IMR-90 (cell line): ENCODE measurements around the gene DNM1. TPM values are rescaled to one million over a fixed set of nuclear protein-coding genes. Genes with fewer than 3 reads are reported as not detected.

Source experiments
- ATAC-seq: fragments of 200-7000 bp; cut with Tn5 transposase; 2 replicates; pipeline ENCODE4 v1.9.1; 2020; ENCODE audit warnings: low read depth, mild to moderate bottlenecking, moderate library complexity
- BruUV-seq: library from RNA; stranded (reverse); fragments of 400-500 nt; replicated peaks from 2 replicates; lab custom pipeline; 2021; lab: Mats Ljungman, UMichigan
- CTCF ChIA-PET: fragments of 300-600 bp; formaldehyde crosslinking; extraction: SDS; loops from one replicate; lab custom pipeline; 2021; ENCODE audit warnings: antibody characterized with exemption; lab: Yijun Ruan, JAX
- POLR2A ChIA-PET: fragments of 300-600 bp; sonication (Branson Sonifier 250); formaldehyde crosslinking; loops from one replicate; lab custom pipeline; 2022; ENCODE audit warnings: antibody characterized with exemption; ENCODE audit not compliant: unreplicated experiment; lab: Charles Lee
- DNase-seq: peaks from one replicate; pipeline ENCODE4 v3.0.0; 2013
- H2AFZ ChIP-seq: replicated peaks from 2 replicates; pipeline ENCODE3; 2013; ENCODE audit warnings: low read length, mild to moderate bottlenecking; ENCODE audit not compliant: poor library complexity
- H2AK5ac ChIP-seq: 2 replicates; pipeline ENCODE4 v1.6.1; 2013; ENCODE audit warnings: low read depth, low read length, inconsistent platforms
- H2AK9ac ChIP-seq: replicated peaks from 2 replicates; pipeline ENCODE3; 2013; ENCODE audit warnings: mild to moderate bottlenecking, low read depth, low read length, moderate library complexity; ENCODE audit not compliant: poor library complexity
- H2BK120ac ChIP-seq: 2 replicates; pipeline ENCODE4 v1.6.1; 2013; ENCODE audit warnings: low read depth, low read length, inconsistent platforms
- H2BK15ac ChIP-seq: 3 replicates; pipeline ENCODE4 v1.6.1; 2013; ENCODE audit warnings: low read depth, low read length, inconsistent platforms
- H2BK20ac ChIP-seq: 2 replicates; pipeline ENCODE4 v1.6.1; 2013; ENCODE audit warnings: low read depth, mild to moderate bottlenecking, inconsistent platforms, low read length, moderate library complexity
- H2BK5ac ChIP-seq: 2 replicates; pipeline ENCODE4 v1.6.1; 2013; ENCODE audit warnings: mild to moderate bottlenecking, low read depth, low read length, inconsistent platforms; ENCODE audit not compliant: poor library complexity, severe bottlenecking
- H3K14ac ChIP-seq: replicated peaks from 2 replicates; pipeline ENCODE4 v1.6.1; 2013; ENCODE audit warnings: low read depth, low read length, inconsistent platforms
- H3K18ac ChIP-seq: 2 replicates; pipeline ENCODE4 v1.6.1; 2013; ENCODE audit warnings: low read depth, low read length, control low read depth
- H3K23ac ChIP-seq: 2 replicates; pipeline ENCODE4 v1.6.1; 2013; ENCODE audit warnings: low read depth, low read length, inconsistent platforms
- H3K27ac ChIP-seq: 2 replicates; pipeline ENCODE4 v1.5.1; 2013; ENCODE audit warnings: mild to moderate bottlenecking, control low read depth, low read length; ENCODE audit not compliant: insufficient read depth
- H3K27me3 ChIP-seq: 2 replicates; pipeline ENCODE4 v1.6.1; 2013; ENCODE audit warnings: low read length; ENCODE audit not compliant: control insufficient read depth, insufficient read depth
- H3K36me3 ChIP-seq: 2 replicates; pipeline ENCODE4 v1.6.1; 2013; ENCODE audit warnings: low read length, mixed read lengths; ENCODE audit not compliant: control insufficient read depth, insufficient read depth
- H3K4ac ChIP-seq: 2 replicates; pipeline ENCODE4 v1.6.1; 2013; ENCODE audit warnings: low read depth, low read length, inconsistent platforms
- H3K4me1 ChIP-seq: 2 replicates; pipeline ENCODE4 v1.6.1; 2013; ENCODE audit warnings: low read length, mixed read lengths; ENCODE audit not compliant: control insufficient read depth, insufficient read depth
- H3K4me2 ChIP-seq: 2 replicates; pipeline ENCODE4 v1.6.1; 2013; ENCODE audit warnings: low read depth, mild to moderate bottlenecking, control low read depth, low read length, moderate library complexity
- H3K4me3 ChIP-seq: 2 replicates; pipeline ENCODE4 v1.5.1; 2013; ENCODE audit warnings: low read depth, mild to moderate bottlenecking, control low read depth, low read length, moderate library complexity; ENCODE audit not compliant: insufficient read depth
- H3K56ac ChIP-seq: 2 replicates; pipeline ENCODE4 v1.6.1; 2013; ENCODE audit warnings: low read length, inconsistent platforms; ENCODE audit not compliant: insufficient read depth; ENCODE audit errors: extremely low read depth
- H3K79me1 ChIP-seq, 2 experiments: 2 replicates each; pipeline ENCODE4 v1.6.1; 2013; ENCODE audit warnings: low read length in 2 of 2, inconsistent platforms in 1 of 2, low read depth in 1 of 2
- H3K9ac ChIP-seq: 2 replicates; pipeline ENCODE4 v1.6.1; 2013; ENCODE audit warnings: low read depth, low read length, control low read depth
- H3K9me1 ChIP-seq: 2 replicates; pipeline ENCODE4 v1.6.1; 2013; ENCODE audit warnings: low read length, inconsistent platforms; ENCODE audit not compliant: insufficient read depth
- H3K9me3 ChIP-seq: 2 replicates; pipeline ENCODE4 v1.6.1; 2013; ENCODE audit warnings: low read length; ENCODE audit not compliant: control insufficient read depth, insufficient read depth
- H4K20me1 ChIP-seq: 2 replicates; pipeline ENCODE4 v1.6.1; 2013; ENCODE audit warnings: low read length, inconsistent platforms; ENCODE audit not compliant: insufficient read depth
- H4K5ac ChIP-seq: 2 replicates; pipeline ENCODE4 v1.6.1; 2013; ENCODE audit warnings: mild to moderate bottlenecking, low read depth, low read length, control low read depth
- H4K8ac ChIP-seq, 2 experiments: 2 replicates each; pipeline ENCODE4 v1.6.1; 2013; ENCODE audit warnings: low read depth in 2 of 2, low read length in 2 of 2, control low read depth in 1 of 2, inconsistent platforms in 1 of 2
- H4K91ac ChIP-seq: 2 replicates; pipeline ENCODE4 v1.6.1; 2013; ENCODE audit warnings: low read depth, low read length, inconsistent platforms; ENCODE audit not compliant: insufficient read depth
- CEBPB ChIP-seq: IDR thresholded peaks from 2 replicates; pipeline ENCODE4 v1.6.1; 2012; ENCODE audit warnings: low read depth, low read length, improper control_type of control experiment
- ELK1 ChIP-seq: fragments of 150-350 bp; IDR thresholded peaks from 2 replicates; pipeline ENCODE4 v1.6.1; 2016; ENCODE audit warnings: low read depth, mild to moderate bottlenecking, low read length, moderate library complexity, borderline replicate concordance
- FOS ChIP-seq: fragments of 150-350 bp; IDR thresholded peaks from 2 replicates; pipeline ENCODE4 v1.6.1; 2016; ENCODE audit warnings: low read depth, low read length
- MAZ ChIP-seq: IDR thresholded peaks from 2 replicates; pipeline ENCODE4 v1.6.1; 2012; ENCODE audit warnings: low read depth, mild to moderate bottlenecking, low read length, improper control_type of control experiment, moderate library complexity, borderline replicate concordance
- RCOR1 ChIP-seq: IDR thresholded peaks from 2 replicates; pipeline ENCODE4 v1.6.1; 2012; ENCODE audit warnings: mild to moderate bottlenecking, low read length, improper control_type of control experiment; ENCODE audit not compliant: insufficient replicate concordance
- RFX5 ChIP-seq: IDR thresholded peaks from 2 replicates; pipeline ENCODE4 v1.8.0; 2012; ENCODE audit warnings: low read depth, mild to moderate bottlenecking, low read length, moderate library complexity
- WGBS, 2 experiments: methylation state at CpG; one replicate each; pipeline versions ENCODE4 v1.1.5 to v1.1.7; 2013; ENCODE audit warnings: missing lambda C conversion rate in 2 of 2; ENCODE audit not compliant: insufficient read length in 1 of 2; ENCODE audit errors: extremely low coverage in 2 of 2; 5-methylcytosine and 5-hydroxymethylcytosine counted together
- dilution Hi-C: fragments of 300-500 bp; cut with HindIII; formaldehyde crosslinking; loops from one replicate; pipeline ENCODE4 v1.14.3; 2018; ENCODE audit warnings: low sequenced_read_pairs; ENCODE audit not compliant: unreplicated experiment
- in situ Hi-C: fragments of 300-500 bp; cut with MboI; formaldehyde crosslinking; loops from 3 replicates; pipeline ENCODE4 v1.14.3; 2019; ENCODE audit warnings: low sequenced_read_pairs, inconsistent platforms, mixed read lengths
- intact Hi-C: fragments of 100-400 bp; cut with micrococcal nuclease; formaldehyde crosslinking; loops from 2 replicates; pipeline ENCODE4 v1.10.0; 2022
- polyA plus RNA-seq, 3 experiments: library from polyadenylated mRNA; depleted of rRNA; stranded (reverse); fragments of >200 nt; gene quantifications; 2 replicates each; pipeline ENCODE4 v1.2.3, GENCODE V29; 2012; ENCODE audit warnings: low replicate concordance in 1 of 3
- total RNA-seq: library from RNA; depleted of rRNA; stranded (reverse); fragments of >200 nt; gene quantifications from 2 replicates; pipeline ENCODE4 v1.2.3, GENCODE V29; 2012

Gene DNM1
- total and polyA plus RNA-seq, 2 of the 4 experiments (the other 2 are of a cell fraction), result 13.6 to 17.7 TPM

GRCh38 chr9:128211186-128211980 is 8.2 kb downstream of the DNM1 start:
- H3K79me1 ChIP-seq, result no peaks in the 10 kb centered on the region; a peak in 1 of 4 replicates
- no peak overlapping the region for H2BK120ac ChIP-seq
- H3K4ac ChIP-seq, result no peak overlapping the region
- in situ Hi-C loops (no loop called here), intact Hi-C loops (no loop called here), dilution Hi-C loops (no loop called here)
- H3K14ac ChIP-seq, result no peak overlapping the region
- H4K20me1 ChIP-seq, result 0 out of 2 replicates have a peak, but pooled peaks cover 3% of the 10 kb centered on the region
- no TSS peak for BruUV-seq
- TF ChIP-seq MAZ (no peak), RCOR1 (no peak), CEBPB (no peak), ELK1 (no peak), RFX5 (no peak), FOS (no peak)
- 52% methylated on average over 3 of the region's 12 CpGs; no CpG with 5 or more reads in 1 of the 2 experiments for WGBS, 2 experiments
- no peak overlapping the region for H3K9ac ChIP-seq
- 0 out of 2 replicates have a peak, but pooled peaks have one; percentile 6 for ATAC-seq
- H3K27ac ChIP-seq, result no peak overlapping the region
- POLR2A ChIA-PET, result no interaction called here
- CTCF ChIA-PET, result interaction anchor here (0.6 kb wide), 1 partner anchor 435 kb away, joined by 5 read pairs; no protein-coding TSS in a partner anchor
- H3K23ac ChIP-seq, result no peak overlapping the region
- no peak overlapping the region for H2AK5ac ChIP-seq
- no peak overlapping the region for H4K91ac ChIP-seq
- H4K5ac ChIP-seq, result no peak overlapping the region
- H3K4me2 ChIP-seq, result no peak overlapping the region
- H3K27me3 ChIP-seq, result no peaks in the 10 kb centered on the region
- H3K9me3 ChIP-seq, result no peaks in the 10 kb centered on the region
- H2AFZ ChIP-seq, result peak overlapping the region; percentile 4
- H3K9me1 ChIP-seq, result peaks cover 13% of the 10 kb centered on the region
- no peak overlapping the region for H2BK20ac ChIP-seq
- no peaks in the 10 kb centered on the region for H3K36me3 ChIP-seq
- H2AK9ac ChIP-seq, result peak overlapping the region; percentile 5
- no peak overlapping the region for H3K4me3 ChIP-seq
- no peak overlapping the region for H2BK5ac ChIP-seq
- DNase-seq, result no peak
- H3K4me1 ChIP-seq, result peaks cover 14% of the 10 kb centered on the region
- H4K8ac ChIP-seq, result no peak overlapping the region
- no peak overlapping the region for H3K56ac ChIP-seq
- H3K18ac ChIP-seq, result no peak overlapping the region
- H2BK15ac ChIP-seq, result no peak overlapping the region
